ENCODE results near the gene TAF11L2.
"Not testable (repeated sequence)": the region's sequence is repeated elsewhere in the genome, so short reads cannot be mapped to it uniquely, and the experiment has no call there.

Gene TAF11L2

DNA sequence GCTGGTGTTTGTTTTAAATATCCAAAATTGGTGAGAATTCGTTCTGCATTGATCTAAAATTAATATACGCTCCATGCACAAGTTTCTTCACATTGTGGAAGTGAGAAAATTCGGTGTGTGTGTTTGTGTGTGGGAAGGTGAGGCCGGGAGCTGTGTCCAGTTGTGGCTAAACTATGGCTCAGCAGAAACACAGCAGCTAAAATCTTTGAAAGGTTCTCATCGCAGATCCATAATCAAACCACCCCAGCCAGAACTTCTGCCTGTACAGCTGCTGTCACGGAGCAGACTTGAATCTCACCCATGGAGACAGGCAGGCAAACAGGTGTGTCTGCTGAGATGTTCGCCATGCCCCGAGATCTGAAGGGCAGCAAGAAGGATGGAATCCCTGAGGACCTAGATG lies at the start of gene TAF11L2:
TSS of gene TAF11L2 (plus strand) at position 301 of the 400 bp plus-strand sequence.
- DNase-seq: not testable (repeated sequence)

GRCh38 chr5:17448877-17449276 lies 49.2 kb upstream of the TAF11L2 start:
- no peak for DNase-seq

- DNase-seq: no peak
Measured at GRCh38 chr5:17452936-17453335, 45.1 kb upstream of the TAF11L2 start.

- DNase-seq: no peak
Measured at GRCh38 chr5:17455942-17456341, 42.1 kb upstream of the TAF11L2 start.

- no peak for DNase-seq
Measured at GRCh38 chr5:17461793-17462192, 36.2 kb upstream of the TAF11L2 start.

GRCh38 chr5:17463653-17464052 lies 34.4 kb upstream of the TAF11L2 start:
- no peak for DNase-seq

DNA sequence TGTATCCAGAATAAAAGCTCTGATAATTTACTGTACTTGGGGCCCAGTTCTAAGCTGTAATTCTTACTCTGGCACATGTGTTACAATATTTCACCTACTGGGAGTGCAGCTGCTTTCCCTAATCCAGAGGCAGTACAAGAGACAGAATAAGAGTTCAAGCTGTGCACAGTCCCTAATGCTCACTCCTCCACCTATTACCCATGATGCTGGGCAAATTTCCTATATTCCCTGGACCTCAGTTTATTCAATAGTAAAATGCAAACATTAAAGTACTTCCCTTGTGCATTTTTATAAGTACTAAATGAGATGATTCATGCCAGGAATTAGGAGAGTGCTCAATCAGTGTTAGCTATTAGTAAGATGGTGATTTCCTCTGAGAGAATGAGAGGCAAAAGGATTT lies 28.0 kb upstream of the TAF11L2 start:
- DNase-seq: no peak

DNA sequence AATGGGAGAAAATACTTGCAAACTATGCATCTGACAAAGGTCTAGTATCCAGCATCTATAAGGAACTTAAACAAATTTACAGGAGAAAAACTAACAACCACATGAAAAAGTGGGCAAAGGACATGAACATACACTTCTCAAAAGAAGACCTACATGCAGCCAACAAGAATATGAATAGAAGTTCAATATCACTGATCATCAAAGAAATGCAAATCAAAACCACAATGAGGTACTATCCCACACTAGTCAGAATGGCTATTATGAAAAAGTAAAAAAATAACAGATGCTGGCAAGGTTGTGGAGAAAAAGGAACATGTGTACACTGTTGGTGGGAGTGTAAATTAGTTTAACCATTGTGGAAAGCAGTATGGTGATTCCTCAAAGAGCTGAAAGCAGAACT lies 23.0 kb upstream of the TAF11L2 start:
- not testable (repeated sequence) for DNase-seq

GRCh38 chr5:17477043-17477442 lies 21.0 kb upstream of the TAF11L2 start:
- DNase-seq: no peak

- DNase-seq: no peak
Measured at GRCh38 chr5:17477573-17478265, 20.3 kb upstream of the TAF11L2 start.

DNA sequence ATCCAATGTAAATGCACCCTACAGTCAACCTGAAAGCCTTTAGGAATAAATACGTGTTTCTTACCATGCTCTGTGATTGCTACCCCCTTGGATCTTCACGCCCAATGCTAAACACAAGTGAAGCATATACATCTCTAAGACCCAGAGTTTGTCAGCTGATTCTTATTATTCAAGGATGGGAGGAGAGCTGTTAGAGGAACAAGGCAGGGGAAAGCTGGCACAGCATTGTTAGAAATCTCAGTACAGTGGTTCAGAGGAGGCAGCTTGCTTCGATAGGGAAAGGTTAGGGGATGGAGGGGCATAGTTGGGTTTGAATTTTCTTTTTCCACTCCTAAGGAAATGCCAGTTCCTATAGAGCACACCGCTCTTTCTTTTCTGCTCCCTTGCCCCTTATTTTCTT lies 16.7 kb upstream of the TAF11L2 start:
- no peak for DNase-seq

DNA sequence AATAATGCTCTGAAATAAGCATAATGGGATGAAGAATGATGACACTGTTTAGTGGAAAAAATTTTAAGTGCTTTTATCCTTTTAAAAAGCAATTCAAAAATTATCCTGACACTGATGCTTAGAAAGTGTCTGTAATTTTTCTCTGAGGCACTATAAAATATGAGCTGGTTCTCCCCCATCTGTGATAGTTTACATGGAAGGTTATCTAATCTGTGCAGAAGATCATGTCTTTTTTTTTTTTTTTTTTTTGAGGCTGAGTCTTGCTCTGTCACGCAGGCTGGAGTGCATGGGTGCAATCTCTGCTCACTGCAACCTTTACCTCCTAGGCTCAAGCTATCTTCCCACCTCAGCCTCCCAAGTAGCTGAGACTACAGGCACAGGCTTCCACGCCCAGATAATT lies 15.2 kb upstream of the TAF11L2 start:
- peak; percentile 75 for DNase-seq

GRCh38 chr5:17486464-17487173 lies 11.4 kb upstream of the TAF11L2 start:
- not testable (repeated sequence) for DNase-seq

DNA sequence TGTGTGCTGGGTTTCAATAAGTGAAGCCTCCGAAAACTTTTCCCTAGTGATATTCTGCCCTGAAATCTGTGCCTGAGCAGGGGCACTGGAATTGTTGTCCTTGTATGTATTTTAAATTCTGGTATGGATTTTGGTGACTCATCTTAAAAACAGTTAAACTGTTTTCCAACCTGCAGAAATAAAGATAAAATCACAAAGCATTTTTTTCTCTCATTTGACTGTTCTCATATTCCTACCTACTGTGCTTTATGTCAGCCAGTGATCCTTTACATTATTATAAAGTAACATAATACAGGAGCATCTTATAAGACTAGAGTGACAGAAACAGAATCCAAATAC lies 10.9 kb upstream of the TAF11L2 start:
- no peak for DNase-seq

GRCh38 chr5:17491257-17491656 lies 6.8 kb upstream of the TAF11L2 start:
- not testable (repeated sequence) for DNase-seq

- DNase-seq: no peak
Measured at GRCh38 chr5:17492770-17493169, 5.3 kb upstream of the TAF11L2 start.

- no peak for DNase-seq
Measured at GRCh38 chr5:17497446-17497845, 585 bp upstream of the TAF11L2 start.

- no peak for DNase-seq
Measured at GRCh38 chr5:17511775-17512325, 13.8 kb downstream of the TAF11L2 start.

DNA sequence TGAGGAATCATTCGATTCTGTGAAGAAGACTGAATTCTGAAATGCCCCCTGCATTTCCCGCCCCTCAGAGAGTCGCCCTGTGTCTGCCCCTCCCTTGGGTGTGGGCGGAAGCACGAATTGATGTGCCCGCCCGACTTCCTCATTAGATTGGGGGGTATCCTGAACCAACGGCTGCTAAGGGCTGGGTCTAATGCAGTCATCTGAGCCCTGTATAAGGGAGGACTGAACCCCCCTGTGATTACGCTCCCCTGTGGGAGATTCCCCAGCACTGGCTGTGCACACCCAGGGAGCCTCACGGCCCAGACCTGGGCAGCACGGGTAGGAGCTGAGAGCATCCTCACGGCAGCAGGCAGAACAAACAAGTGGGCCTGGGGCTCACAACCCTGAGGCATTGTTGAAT lies 19.5 kb downstream of the TAF11L2 start:
- DNase-seq: not testable (repeated sequence)

- DNase-seq: not testable (repeated sequence)
Measured at GRCh38 chr5:17518067-17518466, 20.0 kb downstream of the TAF11L2 start, which contains the start of gene TAF11L3. TSS of gene TAF11L3 (plus strand) at chr5:17518367.

- not testable (repeated sequence) for DNase-seq
Measured at GRCh38 chr5:17519508-17519907, 21.5 kb downstream of the TAF11L2 start.

DNA sequence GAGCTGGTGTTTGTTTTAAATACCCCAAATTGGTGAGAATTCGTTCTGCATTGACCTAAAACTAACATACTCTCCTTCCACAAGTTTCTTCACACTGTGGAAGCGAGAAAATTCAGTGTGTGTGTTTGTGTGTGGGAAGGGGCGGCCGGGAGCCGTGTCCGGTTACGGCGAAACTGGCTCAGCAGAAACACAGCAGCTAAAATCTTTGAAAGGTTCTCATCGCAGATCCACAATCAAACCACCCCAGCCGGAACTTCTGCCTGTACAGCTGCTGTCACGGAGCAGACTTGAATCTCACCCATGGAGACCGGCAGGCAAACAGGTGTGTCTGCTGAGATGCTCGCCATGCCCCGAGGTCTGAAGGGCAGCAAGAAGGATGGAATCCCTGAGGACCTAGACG lies 23.5 kb downstream of the TAF11L2 start, which contains the start of gene TAF11L4:
TSS of gene TAF11L4 (plus strand) at position 301 of the 400 bp plus-strand sequence.
- not testable (repeated sequence) for DNase-seq

DNA sequence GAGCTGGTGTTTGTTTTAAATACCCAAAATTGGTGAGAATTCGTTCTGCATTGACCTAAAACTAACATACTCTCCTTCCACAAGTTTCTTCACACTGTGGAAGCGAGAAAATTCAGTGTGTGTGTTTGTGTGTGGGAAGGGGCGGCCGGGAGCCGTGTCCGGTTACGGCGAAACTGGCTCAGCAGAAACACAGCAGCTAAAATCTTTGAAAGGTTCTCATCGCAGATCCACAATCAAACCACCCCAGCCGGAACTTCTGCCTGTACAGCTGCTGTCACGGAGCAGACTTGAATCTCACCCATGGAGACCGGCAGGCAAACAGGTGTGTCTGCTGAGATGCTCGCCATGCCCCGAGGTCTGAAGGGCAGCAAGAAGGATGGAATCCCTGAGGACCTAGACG lies 26.9 kb downstream of the TAF11L2 start, which contains the start of gene TAF11L5:
TSS of gene TAF11L5 (plus strand) at position 301 of the 400 bp plus-strand sequence.
- not testable (repeated sequence) for DNase-seq

DNA sequence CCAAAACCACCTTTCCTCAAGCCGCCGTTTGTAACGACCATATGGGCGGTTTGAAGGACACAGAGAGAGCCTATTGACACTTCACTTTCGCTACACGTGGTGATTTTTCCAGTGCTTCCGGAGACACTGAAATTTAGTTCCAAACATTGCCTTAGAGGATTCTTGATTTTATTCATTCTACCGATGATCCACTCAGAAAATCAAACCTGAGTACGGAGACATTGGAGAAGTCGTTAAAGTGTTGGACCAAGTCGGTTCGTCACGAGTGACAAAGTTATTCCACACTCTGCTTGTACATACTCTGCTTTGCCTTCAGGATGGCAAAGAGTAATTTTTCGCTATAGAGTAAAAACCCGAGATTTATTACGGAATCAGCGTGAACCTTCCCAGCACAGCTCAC lies 28.5 kb downstream of the TAF11L2 start:
- DNase-seq: not testable (repeated sequence)
